GM19328 (cell line): Measurements from ENCODE around the gene OR5K1.

Experiments
- ATAC-seq: cut with Tn5 transposase; IDR thresholded peaks from one replicate; pipeline ENCODE4 v1.9.1; 2021; ENCODE audit warnings: mild to moderate bottlenecking, moderate library complexity; ENCODE audit not compliant: unreplicated experiment

OR5K1 gene

GRCh38 chr3:98462901-98463300 lies at the start of gene OR5K1:
Gene OR5K1, plus strand, starts transcription at chr3:98463201. Its CDS starts 6,376 bp downstream, at chr3:98469577.
- no peak for ATAC-seq

GRCh38 chr3:98432575-98432974 lies 30.4 kb upstream of the OR5K1 start:
- ATAC-seq: no peak

- ATAC-seq: no peak
These were observed 29.2 kb upstream of the OR5K1 start for GRCh38 chr3:98433764-98434163.

- no peak for ATAC-seq
These were observed 28.6 kb upstream of the OR5K1 start for GRCh38 chr3:98434412-98434811.

GRCh38 chr3:98440283-98440682 lies 22.7 kb upstream of the OR5K1 start:
- ATAC-seq: no peak

- ATAC-seq: peak; percentile 89
These were observed 17.0 kb upstream of the OR5K1 start for GRCh38 chr3:98445949-98446406.

GRCh38 chr3:98449606-98450193 lies 13.3 kb upstream of the OR5K1 start:
- no peak for ATAC-seq

GRCh38 chr3:98450372-98450771 lies 12.6 kb upstream of the OR5K1 start:
- no peak for ATAC-seq

GRCh38 chr3:98453827-98454226 lies 9.2 kb upstream of the OR5K1 start:
- no peak for ATAC-seq

GRCh38 chr3:98454929-98455328 lies 8.1 kb upstream of the OR5K1 start:
- no peak for ATAC-seq

GRCh38 chr3:98457543-98457942 lies 5.5 kb upstream of the OR5K1 start:
- no peak for ATAC-seq

- ATAC-seq: no peak
These were observed 2.8 kb upstream of the OR5K1 start for GRCh38 chr3:98460220-98460619.

GRCh38 chr3:98482717-98483482 lies 19.9 kb downstream of the OR5K1 start:
- no peak for ATAC-seq

GRCh38 chr3:98483626-98484025 lies 20.6 kb downstream of the OR5K1 start:
- ATAC-seq: no peak

- no peak for ATAC-seq
These were observed 34.4 kb downstream of the OR5K1 start, which contains the start of gene OR5K2 for GRCh38 chr3:98497381-98497780. Gene OR5K2, plus strand, starts transcription at chr3:98497681. Its CDS starts 0 bp downstream, at chr3:98497681.

- ATAC-seq: no peak
These were observed 37.0 kb downstream of the OR5K1 start for GRCh38 chr3:98500019-98500418.

- ATAC-seq: no peak
These were observed 38.3 kb downstream of the OR5K1 start for GRCh38 chr3:98501270-98501669.

GRCh38 chr3:98501863-98502576 lies 39.0 kb downstream of the OR5K1 start:
- ATAC-seq: no peak

- ATAC-seq: no peak
These were observed 41.5 kb downstream of the OR5K1 start for GRCh38 chr3:98504539-98504938.

- ATAC-seq: no peak
These were observed 45.6 kb downstream of the OR5K1 start for GRCh38 chr3:98508582-98508981.

- ATAC-seq: no peak
These were observed 49.6 kb downstream of the OR5K1 start for GRCh38 chr3:98512576-98512975.

GRCh38 chr3:98513091-98513511 lies 50.1 kb downstream of the OR5K1 start:
- no peak for ATAC-seq
